Activated T-cell treated with anti-CD3 and anti-CD28 coated beads, Interleukin-2, amount 50 U/mL, for 24 hours (primary cell): Measurements from ENCODE around the gene NDUFS1.
A peak's percentile ranks its signal among the peaks of the same experiment; 100 is the strongest.

ENCODE experiments used
- DNase-seq: peaks from one replicate; pipeline ENCODE4 v3.0.0-alpha.2; 2020
- H3K27ac Mint-ChIP-seq: 2 replicates; pipeline ENCODE4 v1.8.0; 2020; ENCODE audit warnings: mild to moderate bottlenecking, mixed read lengths
- H3K27me3 Mint-ChIP-seq: 2 replicates; pipeline ENCODE4 v1.8.0; 2020; ENCODE audit warnings: mixed read lengths
- H3K36me3 Mint-ChIP-seq: 2 replicates; pipeline ENCODE4 v1.8.0; 2020; ENCODE audit warnings: low read depth, mixed read lengths
- H3K4me1 Mint-ChIP-seq: 2 replicates; pipeline ENCODE4 v1.8.0; 2020; ENCODE audit warnings: low read depth, mixed read lengths
- H3K4me3 Mint-ChIP-seq: 2 replicates; pipeline ENCODE4 v1.8.0; 2020; ENCODE audit warnings: mild to moderate bottlenecking, moderate library complexity, mixed read lengths
- H3K9me3 Mint-ChIP-seq: 2 replicates; pipeline ENCODE4 v1.8.0; 2020; ENCODE audit warnings: mixed read lengths

The NDUFS1 gene

DNA sequence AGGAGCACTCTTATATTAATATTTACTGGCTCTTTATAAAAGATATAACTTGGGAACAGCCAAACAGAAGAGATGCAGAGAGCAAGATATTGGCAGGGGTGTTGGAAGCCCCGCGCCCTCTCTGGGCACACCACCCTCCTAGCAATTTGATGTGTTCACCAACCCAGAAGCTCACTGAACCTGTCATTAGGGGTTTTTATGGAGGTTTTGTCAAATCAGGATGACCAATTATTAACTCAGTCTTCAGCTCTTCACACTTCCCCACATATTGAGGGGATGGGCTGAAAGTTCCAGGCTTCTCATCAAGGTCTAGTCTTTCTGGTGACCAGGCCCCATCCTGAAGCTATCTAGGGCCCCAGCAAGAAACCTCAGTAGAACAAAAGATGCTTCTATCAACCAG lies 62.4 kb downstream of the NDUFS1 start:
- Mint-ChIP-seq H3K4me1 (peaks cover 7% of the 10 kb centered on the region), H3K36me3 (no peaks in the 10 kb centered on the region), H3K27me3 (no peaks in the 10 kb centered on the region), H3K27ac (no peak overlapping the region), H3K4me3 (no peak overlapping the region), H3K9me3 (no peaks in the 10 kb centered on the region)
- no peak for DNase-seq

DNA sequence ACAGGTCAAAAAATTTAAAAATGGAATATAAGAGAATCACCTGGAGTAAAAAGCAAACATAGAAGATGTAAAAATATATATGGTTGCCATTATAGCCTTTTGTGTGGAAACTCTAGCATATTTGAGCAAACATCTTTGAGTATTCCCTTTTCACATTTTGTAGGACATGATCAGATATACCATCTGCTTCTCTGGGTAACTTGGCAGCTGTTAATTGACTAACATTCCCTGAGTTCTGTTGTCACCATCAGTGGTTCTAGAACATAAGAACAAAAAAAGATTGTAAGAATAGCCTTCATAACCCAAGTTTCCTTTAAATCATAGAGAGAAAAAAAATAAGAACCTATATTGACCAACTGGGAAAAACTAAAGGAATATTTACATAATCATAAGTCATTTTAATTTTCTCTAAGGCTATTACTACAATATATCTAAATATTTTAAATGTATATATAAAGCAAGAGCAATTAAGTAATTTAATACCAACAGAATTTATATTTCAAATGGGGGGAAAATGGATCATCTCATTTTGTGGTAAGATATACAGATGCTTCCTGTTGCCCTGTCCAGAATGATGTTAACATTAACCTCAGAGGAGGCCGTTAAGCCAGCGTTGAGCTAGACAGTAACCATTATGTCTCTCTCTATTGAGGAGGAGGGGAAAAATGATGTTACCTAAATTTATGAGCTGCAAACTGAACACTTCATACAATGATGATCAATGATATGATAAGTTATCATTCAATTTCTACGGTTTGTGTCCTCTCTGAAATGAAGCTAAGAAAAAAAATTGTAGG lies 63.5 kb downstream of the NDUFS1 start:
- DNase-seq, result no peak
- no peaks in the 10 kb centered on the region for H3K36me3 Mint-ChIP-seq
- peaks cover 10% of the 10 kb centered on the region for H3K4me1 Mint-ChIP-seq
- H3K9me3 Mint-ChIP-seq, result no peaks in the 10 kb centered on the region
- no peaks in the 10 kb centered on the region for H3K27me3 Mint-ChIP-seq
- H3K27ac Mint-ChIP-seq, result no peak overlapping the region
- H3K4me3 Mint-ChIP-seq, result no peak overlapping the region

- peaks cover 18% of the 10 kb centered on the region for H3K4me1 Mint-ChIP-seq
- H3K27ac Mint-ChIP-seq, result no peak overlapping the region
- H3K27me3 Mint-ChIP-seq, result no peaks in the 10 kb centered on the region
- DNase-seq, result no peak
- no peaks in the 10 kb centered on the region for H3K9me3 Mint-ChIP-seq
- H3K4me3 Mint-ChIP-seq, result no peak overlapping the region
- peaks cover 4% of the 10 kb centered on the region for H3K36me3 Mint-ChIP-seq
Observed at GRCh38 chr2:206092297-206092696, 66.9 kb downstream of the NDUFS1 start.

DNA sequence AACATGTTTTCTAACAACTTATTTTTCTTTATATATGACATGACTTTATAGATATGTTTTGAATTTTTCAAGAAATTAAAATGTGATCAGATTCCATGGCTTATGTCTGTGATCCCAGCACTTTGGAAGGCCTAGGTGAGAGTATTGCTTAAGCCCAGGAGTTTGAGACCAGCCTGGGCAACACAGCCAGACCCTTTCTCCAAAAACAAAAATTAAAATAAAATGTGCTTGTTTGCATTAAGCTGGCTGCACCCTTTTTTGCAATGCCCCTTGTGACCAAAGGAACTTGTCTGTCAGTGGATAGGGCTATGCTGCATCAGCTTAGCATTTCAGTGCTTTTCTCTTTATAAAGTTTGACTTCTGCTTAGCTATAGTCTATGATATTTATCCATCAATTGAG lies 71.0 kb downstream of the NDUFS1 start:
- Mint-ChIP-seq H3K27ac (no peak overlapping the region), H3K9me3 (no peaks in the 10 kb centered on the region), H3K27me3 (no peaks in the 10 kb centered on the region), H3K4me1 (peaks cover 37% of the 10 kb centered on the region), H3K4me3 (no peak overlapping the region), H3K36me3 (peaks cover 26% of the 10 kb centered on the region)
- no peak for DNase-seq

- Mint-ChIP-seq H3K27me3 (no peaks in the 10 kb centered on the region), H3K9me3 (no peaks in the 10 kb centered on the region), H3K4me3 (peak overlapping the region; percentile 99), H3K36me3 (peaks cover 28% of the 10 kb centered on the region), H3K4me1 (peaks cover 35% of the 10 kb centered on the region), H3K27ac (peak overlapping the region; percentile 85)
- DNase-seq, result no peak
Observed at GRCh38 chr2:206086716-206087350, 72.4 kb downstream of the NDUFS1 start.

- DNase-seq, result peak; percentile 85
- peaks cover 42% of the 10 kb centered on the region for H3K4me1 Mint-ChIP-seq
- peak within 1 kb of the TSS; percentile 99 for H3K27ac Mint-ChIP-seq
- H3K36me3 Mint-ChIP-seq, result peaks cover 28% of the 10 kb centered on the region
- no peaks in the 10 kb centered on the region for H3K27me3 Mint-ChIP-seq
- no peaks in the 10 kb centered on the region for H3K9me3 Mint-ChIP-seq
- H3K4me3 Mint-ChIP-seq, result peak within 1 kb of the TSS; percentile 99
Observed at GRCh38 chr2:206085742-206086445, 73.3 kb downstream of the NDUFS1 start, which contains the start of gene INO80D. INO80D (minus strand) TSS chr2:206086174; CDS start chr2:206063016, 23,158 bp downstream.

GRCh38 chr2:206084870-206085741 lies 74.1 kb downstream of the NDUFS1 start:
- peak overlapping the region; percentile 99 for H3K4me3 Mint-ChIP-seq
- no peaks in the 10 kb centered on the region for H3K27me3 Mint-ChIP-seq
- H3K27ac Mint-ChIP-seq, result peak overlapping the region; percentile 99
- peak; percentile 78 for DNase-seq
- peaks cover 28% of the 10 kb centered on the region for H3K36me3 Mint-ChIP-seq
- H3K4me1 Mint-ChIP-seq, result peaks cover 44% of the 10 kb centered on the region
- H3K9me3 Mint-ChIP-seq, result no peaks in the 10 kb centered on the region

DNA sequence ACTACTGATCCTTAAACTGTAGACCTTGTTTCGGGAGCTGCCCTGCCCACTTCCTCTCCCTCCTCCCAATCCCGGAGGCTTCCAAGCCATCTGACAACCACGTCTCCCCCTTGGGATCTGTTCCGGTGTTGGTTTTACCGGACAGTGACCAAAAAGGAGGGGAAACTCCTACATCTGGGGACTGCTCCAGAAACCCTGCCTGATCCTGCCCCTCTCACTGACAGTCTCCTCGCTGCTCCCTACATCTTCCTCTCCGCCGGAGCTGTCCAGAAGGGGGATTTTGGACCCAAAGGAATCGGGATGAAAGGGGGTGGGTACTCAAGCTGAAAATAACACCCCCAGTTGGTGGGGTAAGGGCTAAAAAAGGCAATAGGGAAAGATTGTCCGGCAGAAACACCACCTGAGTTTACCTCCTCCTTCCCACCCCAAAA lies 74.8 kb downstream of the NDUFS1 start:
- Mint-ChIP-seq H3K27ac (peak overlapping the region; percentile 98), H3K27me3 (no peaks in the 10 kb centered on the region), H3K36me3 (peaks cover 26% of the 10 kb centered on the region), H3K4me3 (peak overlapping the region; percentile 98), H3K4me1 (peaks cover 48% of the 10 kb centered on the region), H3K9me3 (no peaks in the 10 kb centered on the region)
- DNase-seq, result peak; percentile 55

GRCh38 chr2:206083602-206084438 lies 75.4 kb downstream of the NDUFS1 start:
- peak overlapping the region; percentile 98 for H3K4me3 Mint-ChIP-seq
- peaks cover 49% of the 10 kb centered on the region for H3K4me1 Mint-ChIP-seq
- no peaks in the 10 kb centered on the region for H3K27me3 Mint-ChIP-seq
- H3K9me3 Mint-ChIP-seq, result no peaks in the 10 kb centered on the region
- H3K36me3 Mint-ChIP-seq, result peaks cover 25% of the 10 kb centered on the region
- H3K27ac Mint-ChIP-seq, result peak overlapping the region; percentile 98
- peak; percentile 38 for DNase-seq

DNA sequence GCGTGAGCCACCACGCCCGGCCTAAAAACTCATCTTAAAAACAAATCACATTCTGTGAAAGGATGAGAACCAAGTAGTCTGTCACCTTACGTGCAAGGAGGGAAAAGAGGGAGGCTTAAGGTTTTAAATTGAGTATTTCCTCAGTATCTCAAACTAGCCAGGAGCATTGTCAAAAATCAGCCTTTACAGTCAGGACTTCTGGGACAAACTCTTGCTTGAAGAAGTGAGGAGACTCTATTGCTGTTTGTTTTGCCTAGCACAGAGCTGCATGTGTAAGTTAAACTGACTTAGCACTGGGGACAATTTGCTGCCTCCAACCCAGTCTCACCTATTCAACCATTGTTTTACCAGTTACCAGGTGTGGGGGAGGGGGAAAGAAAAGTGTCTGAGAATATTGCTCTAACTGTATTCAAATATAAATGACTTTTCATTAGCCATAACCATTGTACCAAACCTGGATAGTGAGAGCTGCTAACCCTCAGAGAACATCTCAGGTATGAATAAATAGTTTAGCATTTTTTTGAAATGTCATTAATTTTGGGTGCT lies 76.9 kb downstream of the NDUFS1 start:
- Mint-ChIP-seq H3K4me1 (peaks cover 56% of the 10 kb centered on the region), H3K27ac (no peak overlapping the region), H3K27me3 (no peaks in the 10 kb centered on the region), H3K36me3 (peaks cover 25% of the 10 kb centered on the region), H3K9me3 (no peaks in the 10 kb centered on the region), H3K4me3 (no peak overlapping the region)
- DNase-seq, result no peak

- Mint-ChIP-seq H3K4me3 (no peak overlapping the region), H3K36me3 (peaks cover 16% of the 10 kb centered on the region), H3K27ac (no peak overlapping the region), H3K9me3 (no peaks in the 10 kb centered on the region), H3K4me1 (peaks cover 53% of the 10 kb centered on the region), H3K27me3 (no peaks in the 10 kb centered on the region)
- no peak for DNase-seq
Observed at GRCh38 chr2:206080927-206081326, 78.3 kb downstream of the NDUFS1 start.

DNA sequence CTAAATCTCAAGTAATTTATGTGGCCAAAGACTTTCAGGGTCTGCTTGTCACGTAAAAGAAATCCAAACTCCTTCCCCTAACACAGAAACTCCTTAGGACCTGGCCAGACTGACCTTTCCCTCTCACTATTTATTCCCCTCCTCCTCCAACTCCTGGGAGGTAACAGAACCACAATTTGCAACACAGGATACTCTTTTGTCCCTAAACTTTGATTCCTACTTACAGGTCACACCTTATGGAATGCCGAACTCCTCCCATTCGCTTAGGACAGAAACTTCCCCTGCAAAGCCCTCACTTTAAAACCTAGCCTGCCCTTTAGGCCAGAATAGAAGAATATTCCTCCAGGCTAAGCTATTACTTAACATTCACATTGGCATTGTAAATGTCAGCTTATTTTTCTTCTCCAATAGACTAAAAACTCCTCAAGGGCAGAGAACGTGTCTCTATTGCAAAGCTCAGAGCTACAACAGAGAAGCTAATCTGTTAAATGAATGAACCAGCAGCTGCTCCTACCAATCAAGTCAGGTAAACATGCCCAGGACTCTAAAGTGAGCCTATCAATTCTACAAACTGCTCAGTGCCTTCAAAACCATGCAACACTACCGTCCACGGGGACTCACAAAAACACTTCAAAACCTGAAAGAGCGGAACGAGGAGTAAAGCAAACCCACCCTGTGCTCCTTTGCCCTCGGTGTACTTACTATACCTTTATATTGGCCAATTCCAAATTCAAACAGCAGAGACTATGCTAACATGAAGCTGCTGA lies 79.4 kb downstream of the NDUFS1 start:
- H3K9me3 Mint-ChIP-seq, result no peaks in the 10 kb centered on the region
- no peaks in the 10 kb centered on the region for H3K27me3 Mint-ChIP-seq
- no peak overlapping the region for H3K27ac Mint-ChIP-seq
- peaks cover 15% of the 10 kb centered on the region for H3K36me3 Mint-ChIP-seq
- no peak overlapping the region for H3K4me3 Mint-ChIP-seq
- H3K4me1 Mint-ChIP-seq, result peaks cover 56% of the 10 kb centered on the region
- DNase-seq, result no peak
